ENCODE measurements around the gene PYGM.

Gene PYGM

DNA sequence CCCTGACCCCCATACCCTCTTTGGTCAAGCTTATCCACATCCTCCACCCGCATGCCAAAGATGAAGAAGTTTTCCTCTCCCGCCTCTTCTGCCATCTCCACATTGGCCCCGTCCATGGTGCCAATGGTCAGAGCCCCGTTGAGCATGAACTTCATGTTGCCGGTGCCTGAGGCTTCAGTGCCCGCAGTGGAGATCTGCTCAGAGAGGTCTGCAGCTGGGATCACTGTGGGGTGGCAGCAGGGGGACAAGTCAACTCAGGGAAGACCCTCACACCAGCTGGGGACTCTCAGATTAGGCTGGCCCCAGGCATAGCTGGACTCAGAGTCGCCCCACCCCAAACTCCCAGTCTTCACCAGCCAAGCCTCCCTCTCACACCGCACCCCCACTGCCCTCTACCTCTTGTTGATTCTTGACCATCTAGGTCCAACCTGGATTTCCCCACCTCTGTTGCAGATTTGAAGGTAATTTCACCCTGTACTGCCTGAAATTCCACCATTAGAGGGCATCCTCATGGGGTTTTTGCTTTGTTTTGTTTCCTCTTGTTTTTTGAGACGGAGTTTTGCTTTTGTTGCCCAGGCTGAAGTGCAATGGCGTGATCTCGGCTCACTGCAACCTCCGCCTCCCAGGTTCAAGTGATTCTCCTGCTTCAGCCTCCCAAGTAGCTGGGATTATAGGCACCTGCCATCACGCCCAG lies 9.3 kb downstream of the PYGM start:
- TF ChIP-seq TAF1 (IDR thresholded peaks at IDR 0.05; ENCODE audit: borderline replicate concordance, insufficient read depth, low read length) (no peak), POLR2AphosphoS5 (IDR thresholded peaks at IDR 0.05; ENCODE audit: low read depth, low read length) (no peak), SIN3A (IDR thresholded peaks at IDR 0.05; ENCODE audit: borderline replicate concordance, insufficient read depth, low read length) (no peak), REST (IDR thresholded peaks at IDR 0.05; ENCODE audit: insufficient read depth in 1 of 2, low read depth in 2 of 2, low read length in 2 of 2) (no peak), FOXP2 (optimal IDR thresholded peaks at IDR 0.05; ENCODE audit: borderline replicate concordance, extremely low read depth, extremely low read length, insufficient read depth) (no peak)

DNA sequence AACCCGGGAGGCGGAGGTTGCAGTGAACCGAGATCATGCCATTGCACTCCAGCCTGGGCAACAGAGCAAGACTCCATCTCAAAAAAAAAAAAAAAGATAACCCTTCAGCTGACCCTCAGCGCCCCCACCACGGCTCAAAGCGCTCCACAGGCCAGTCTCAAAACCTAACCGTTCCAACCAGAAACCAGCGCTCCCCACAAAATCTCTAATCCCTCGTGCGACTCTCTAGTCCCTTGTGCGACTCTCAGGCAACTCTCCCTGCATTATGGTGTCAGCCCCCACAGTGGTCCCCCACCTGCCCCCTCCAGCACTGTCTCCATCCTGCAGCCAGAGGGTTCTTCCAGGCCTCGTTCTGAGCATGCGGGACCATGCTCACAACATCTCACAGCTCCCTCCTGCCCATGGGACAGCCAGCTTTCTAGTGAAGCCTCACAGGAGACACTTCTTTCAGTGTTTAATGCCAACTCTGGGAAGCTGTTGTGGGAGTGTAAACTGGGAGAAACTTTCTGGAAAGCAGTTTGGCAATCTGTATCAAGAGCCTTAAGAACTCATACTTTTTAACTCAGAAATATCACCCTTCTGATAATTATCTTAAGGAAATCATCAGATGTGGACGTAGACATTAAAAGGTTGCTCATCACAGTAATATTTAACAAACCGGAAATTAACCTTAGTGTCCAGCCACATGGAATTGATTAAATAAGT lies 11.7 kb downstream of the PYGM start:
- TF ChIP-seq TAF1 (IDR thresholded peaks at IDR 0.05; ENCODE audit: borderline replicate concordance, insufficient read depth, low read length) (no peak), POLR2AphosphoS5 (IDR thresholded peaks at IDR 0.05; ENCODE audit: low read depth, low read length) (no peak), SIN3A (IDR thresholded peaks at IDR 0.05; ENCODE audit: borderline replicate concordance, insufficient read depth, low read length) (no peak), REST (IDR thresholded peaks at IDR 0.05; ENCODE audit: insufficient read depth in 1 of 2, low read depth in 2 of 2, low read length in 2 of 2) (no peak), FOXP2 (optimal IDR thresholded peaks at IDR 0.05; ENCODE audit: borderline replicate concordance, extremely low read depth, extremely low read length, insufficient read depth) (no peak)

DNA sequence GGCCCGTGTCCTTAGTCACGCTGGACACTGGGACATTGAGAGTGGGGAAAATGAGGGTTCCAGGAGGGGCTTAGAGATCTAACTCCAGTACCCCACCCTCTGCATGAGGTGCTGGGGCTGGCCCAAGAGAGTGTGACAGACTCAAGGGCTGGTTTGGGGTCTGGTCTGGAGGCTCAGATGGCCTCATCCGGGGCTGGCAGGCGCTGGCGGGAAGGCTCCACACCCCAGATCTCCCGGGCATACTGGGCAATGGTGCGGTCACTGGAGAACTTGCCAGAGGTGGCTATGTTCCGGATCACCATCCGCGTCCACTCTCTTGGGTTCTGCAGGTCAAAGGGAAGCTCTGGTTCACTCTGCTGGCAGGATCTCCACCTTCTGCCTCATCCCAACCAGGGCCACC lies 13.3 kb downstream of the PYGM start:
- TF ChIP-seq FOXP2 (optimal IDR thresholded peaks at IDR 0.05; ENCODE audit: borderline replicate concordance, extremely low read depth, extremely low read length, insufficient read depth) (no peak), TAF1 (IDR thresholded peaks at IDR 0.05; ENCODE audit: borderline replicate concordance, insufficient read depth, low read length) (no peak), POLR2AphosphoS5 (IDR thresholded peaks at IDR 0.05; ENCODE audit: low read depth, low read length) (no peak), REST (IDR thresholded peaks at IDR 0.05; ENCODE audit: insufficient read depth in 1 of 2, low read depth in 2 of 2, low read length in 2 of 2) (no peak), SIN3A (IDR thresholded peaks at IDR 0.05; ENCODE audit: borderline replicate concordance, insufficient read depth, low read length) (no peak)

- no peak for TF ChIP-seq SIN3A (IDR thresholded peaks at IDR 0.05; ENCODE audit: borderline replicate concordance, insufficient read depth, low read length)
- TF ChIP-seq REST (IDR thresholded peaks at IDR 0.05; ENCODE audit: insufficient read depth in 1 of 2, low read depth in 2 of 2, low read length in 2 of 2): no peak
Observed at GRCh38 chr11:64745521-64746328, 14.0 kb downstream of the PYGM start.

All from PFSK-1 (cell line).